GM12865 (cell line): ENCODE measurements around the gene ZNF789.

Source experiments
- DNase-seq: peaks from one replicate; pipeline ENCODE4 v3.0.0; 2010; ENCODE audit warnings: low read depth
- H3K4me3 ChIP-seq: 2 replicates; pipeline ENCODE4 v1.5.1; 2011; ENCODE audit warnings: mild to moderate bottlenecking, low read depth, low read length, control low read depth
- TF ChIP-seq, protein P1 (sequence below): IDR thresholded peaks from 2 replicates; pipeline ENCODE4 v1.5.1; 2011; ENCODE audit warnings: low read length, control low read depth, low read depth, inconsistent platforms; ENCODE audit not compliant: insufficient read depth; ENCODE audit errors: missing control alignments

The ZNF789 gene

DNA sequence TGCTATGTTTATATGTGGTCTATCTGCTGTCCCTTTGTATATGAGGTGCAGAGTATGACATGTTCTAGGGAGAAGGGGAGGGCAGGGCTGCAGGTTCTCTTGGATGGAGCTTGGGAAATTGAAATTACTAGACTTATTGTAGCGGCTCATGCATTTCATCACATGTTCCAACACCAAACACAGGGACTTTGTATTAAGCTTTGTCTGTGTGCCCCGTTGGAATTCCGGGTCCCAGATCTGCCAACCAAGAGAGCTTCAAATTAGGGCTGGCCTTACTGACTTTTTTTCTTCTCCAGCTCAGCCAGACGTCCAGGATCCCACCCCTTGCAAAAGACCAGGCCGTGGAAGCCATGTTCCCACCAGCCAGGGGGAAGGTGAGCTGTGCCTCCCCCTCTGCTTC, 3.4 kb downstream of the ZNF789 start:
- TF ChIP-seq, protein P1, sequence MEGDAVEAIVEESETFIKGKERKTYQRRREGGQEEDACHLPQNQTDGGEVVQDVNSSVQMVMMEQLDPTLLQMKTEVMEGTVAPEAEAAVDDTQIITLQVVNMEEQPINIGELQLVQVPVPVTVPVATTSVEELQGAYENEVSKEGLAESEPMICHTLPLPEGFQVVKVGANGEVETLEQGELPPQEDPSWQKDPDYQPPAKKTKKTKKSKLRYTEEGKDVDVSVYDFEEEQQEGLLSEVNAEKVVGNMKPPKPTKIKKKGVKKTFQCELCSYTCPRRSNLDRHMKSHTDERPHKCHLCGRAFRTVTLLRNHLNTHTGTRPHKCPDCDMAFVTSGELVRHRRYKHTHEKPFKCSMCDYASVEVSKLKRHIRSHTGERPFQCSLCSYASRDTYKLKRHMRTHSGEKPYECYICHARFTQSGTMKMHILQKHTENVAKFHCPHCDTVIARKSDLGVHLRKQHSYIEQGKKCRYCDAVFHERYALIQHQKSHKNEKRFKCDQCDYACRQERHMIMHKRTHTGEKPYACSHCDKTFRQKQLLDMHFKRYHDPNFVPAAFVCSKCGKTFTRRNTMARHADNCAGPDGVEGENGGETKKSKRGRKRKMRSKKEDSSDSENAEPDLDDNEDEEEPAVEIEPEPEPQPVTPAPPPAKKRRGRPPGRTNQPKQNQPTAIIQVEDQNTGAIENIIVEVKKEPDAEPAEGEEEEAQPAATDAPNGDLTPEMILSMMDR = no peak
- H3K4me3 ChIP-seq = no peak overlapping the region
- no peak for DNase-seq

DNA sequence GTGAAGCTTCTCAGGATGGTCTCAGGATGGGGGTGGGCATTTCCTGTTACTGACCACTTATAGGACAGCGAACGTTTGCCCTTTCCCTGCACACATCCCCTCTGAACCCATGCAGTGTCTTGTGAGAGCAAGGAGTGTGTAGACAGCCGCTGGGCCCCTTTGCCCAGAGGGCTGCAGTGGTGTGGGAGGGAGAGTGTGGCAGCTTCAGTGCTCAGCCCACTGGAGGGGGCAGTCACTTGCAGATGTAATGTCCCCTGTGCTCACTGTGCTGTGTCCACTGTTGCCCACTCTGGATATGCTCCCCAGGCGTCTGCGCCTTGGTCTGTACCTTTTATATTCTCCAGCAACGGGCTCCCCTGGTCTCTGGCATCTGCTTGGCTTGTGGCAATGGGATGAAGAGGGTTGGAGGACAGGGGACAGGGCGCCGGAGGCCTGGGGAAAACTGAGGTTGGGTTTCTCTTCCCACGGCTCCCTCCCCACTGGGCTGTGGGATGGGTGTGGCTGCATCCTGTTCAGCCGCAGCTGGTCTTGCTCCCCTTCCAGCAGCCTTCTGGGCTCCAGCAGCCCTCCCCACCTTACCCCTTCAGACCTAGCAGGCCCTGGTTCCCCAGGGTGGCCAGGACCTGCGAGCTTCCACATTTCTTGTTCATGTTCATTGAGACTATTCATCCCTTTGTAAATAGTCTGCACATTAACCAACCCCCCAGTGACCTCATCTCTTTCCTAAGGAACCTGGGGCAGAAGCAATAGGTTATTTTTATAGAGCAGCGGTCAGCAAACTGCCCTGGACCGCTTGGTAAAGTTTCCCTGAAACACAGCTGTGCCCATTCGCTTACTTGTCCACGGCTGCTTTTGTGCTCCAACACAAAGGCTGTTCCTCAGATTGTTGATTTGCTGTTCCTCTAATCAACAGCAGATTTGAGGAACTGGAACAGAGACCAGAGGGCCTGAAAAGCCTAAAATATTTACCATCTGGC, 6.1 kb downstream of the ZNF789 start:
- no peak for DNase-seq
- TF ChIP-seq, protein P1 = no peak
- no peak overlapping the region for H3K4me3 ChIP-seq

DNA sequence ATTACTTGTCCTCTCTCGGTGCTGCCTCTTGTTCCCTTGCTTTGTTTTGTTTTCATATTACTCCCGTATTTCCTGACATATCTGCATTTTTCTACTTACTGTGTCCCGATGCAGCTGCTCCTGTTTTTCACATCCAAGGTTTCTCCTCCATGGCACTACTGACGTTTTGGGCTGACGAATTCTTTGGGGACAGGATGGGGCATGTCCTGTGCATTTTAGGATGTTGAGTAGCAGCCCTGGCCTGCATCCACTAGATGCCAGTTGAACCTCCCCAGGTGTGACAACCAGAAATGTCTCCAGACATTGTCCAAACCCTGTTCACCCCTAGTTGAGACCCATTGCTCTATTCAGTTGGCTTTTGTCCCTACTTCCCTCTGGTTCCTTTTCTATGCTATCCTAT, 12.4 kb downstream of the ZNF789 start:
- DNase-seq = no peak
- TF ChIP-seq, protein P1 = no peak
- no peak overlapping the region for H3K4me3 ChIP-seq

DNA sequence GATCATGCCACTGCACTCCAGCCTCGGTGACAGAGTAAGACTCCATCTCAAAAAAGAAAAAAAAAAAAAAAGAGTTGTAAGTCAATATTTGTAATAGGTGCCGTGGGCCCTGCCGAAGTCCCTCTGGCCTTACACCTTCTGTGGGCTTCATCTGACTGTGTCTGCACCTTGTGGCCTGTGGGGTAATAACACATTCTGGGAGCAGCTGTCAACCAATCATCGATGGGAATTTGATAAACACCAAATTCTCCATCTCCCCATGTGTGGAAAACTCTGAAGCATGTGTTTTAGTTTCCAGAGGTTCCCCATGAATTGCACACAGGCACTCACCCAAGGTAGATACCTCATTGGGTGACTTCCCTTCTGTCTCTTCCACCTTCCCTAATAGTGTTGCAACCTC, 16.5 kb downstream of the ZNF789 start:
- DNase-seq = no peak
- H3K4me3 ChIP-seq = no peak overlapping the region
- TF ChIP-seq, protein P1 = no peak

DNA sequence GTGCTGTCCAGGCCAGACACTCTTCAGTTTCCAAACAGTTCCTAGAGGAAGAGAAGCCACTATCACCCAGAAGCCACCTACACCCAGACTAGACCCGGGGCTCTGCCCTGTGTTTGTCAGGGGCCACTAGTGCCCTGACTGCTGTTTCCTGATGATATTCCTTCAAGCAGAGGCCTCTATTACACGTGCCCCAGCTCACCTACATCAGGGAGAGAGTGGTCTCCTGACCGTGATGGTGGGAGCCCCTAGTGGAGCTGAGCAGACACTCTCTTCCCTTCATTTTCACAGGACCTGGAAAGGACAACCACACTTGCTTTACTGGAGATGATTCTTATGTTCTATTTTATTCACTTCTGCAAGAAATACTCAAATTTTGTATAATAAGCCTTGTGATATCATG, 18.2 kb downstream of the ZNF789 start:
- DNase-seq = no peak
- TF ChIP-seq, protein P1 = no peak
- H3K4me3 ChIP-seq = no peak overlapping the region

DNA sequence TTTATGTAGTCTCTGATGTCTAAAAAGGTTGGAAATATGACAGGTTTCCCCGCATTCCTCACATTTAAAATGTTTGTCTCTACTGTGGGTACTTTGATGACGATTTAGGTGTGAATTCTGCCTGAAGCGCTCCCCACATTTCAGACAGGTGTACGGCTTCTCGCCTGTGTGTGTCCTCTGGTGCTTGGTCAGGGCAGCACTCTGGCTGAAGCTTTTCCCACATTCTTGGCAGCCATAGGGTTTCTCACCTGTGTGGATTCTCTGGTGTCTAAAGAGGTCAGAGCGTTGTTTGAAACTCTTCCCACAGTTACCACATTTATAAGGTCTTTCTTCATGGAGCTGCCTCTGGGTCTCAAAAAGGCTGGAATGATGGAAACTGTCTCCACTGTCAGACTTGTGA, 21.1 kb downstream of the ZNF789 start:
- TF ChIP-seq, protein P1 = no peak
- no peak for DNase-seq
- H3K4me3 ChIP-seq = no peak overlapping the region
